NCI-H2227 (cell line): Measurements from ENCODE around the gene RMI2.
A peak's percentile ranks its signal among the peaks of the same experiment; 100 is the strongest.
"Not testable (repeated sequence)": the region's sequence is repeated elsewhere in the genome, so short reads cannot be mapped to it uniquely, and the experiment has no call there.

Source experiments
- DNase-seq: peaks from one replicate; lab custom pipeline; 2025; ENCODE audit not compliant: unreplicated experiment; lab: John Stamatoyannopoulos, UW

RMI2 gene

DNA sequence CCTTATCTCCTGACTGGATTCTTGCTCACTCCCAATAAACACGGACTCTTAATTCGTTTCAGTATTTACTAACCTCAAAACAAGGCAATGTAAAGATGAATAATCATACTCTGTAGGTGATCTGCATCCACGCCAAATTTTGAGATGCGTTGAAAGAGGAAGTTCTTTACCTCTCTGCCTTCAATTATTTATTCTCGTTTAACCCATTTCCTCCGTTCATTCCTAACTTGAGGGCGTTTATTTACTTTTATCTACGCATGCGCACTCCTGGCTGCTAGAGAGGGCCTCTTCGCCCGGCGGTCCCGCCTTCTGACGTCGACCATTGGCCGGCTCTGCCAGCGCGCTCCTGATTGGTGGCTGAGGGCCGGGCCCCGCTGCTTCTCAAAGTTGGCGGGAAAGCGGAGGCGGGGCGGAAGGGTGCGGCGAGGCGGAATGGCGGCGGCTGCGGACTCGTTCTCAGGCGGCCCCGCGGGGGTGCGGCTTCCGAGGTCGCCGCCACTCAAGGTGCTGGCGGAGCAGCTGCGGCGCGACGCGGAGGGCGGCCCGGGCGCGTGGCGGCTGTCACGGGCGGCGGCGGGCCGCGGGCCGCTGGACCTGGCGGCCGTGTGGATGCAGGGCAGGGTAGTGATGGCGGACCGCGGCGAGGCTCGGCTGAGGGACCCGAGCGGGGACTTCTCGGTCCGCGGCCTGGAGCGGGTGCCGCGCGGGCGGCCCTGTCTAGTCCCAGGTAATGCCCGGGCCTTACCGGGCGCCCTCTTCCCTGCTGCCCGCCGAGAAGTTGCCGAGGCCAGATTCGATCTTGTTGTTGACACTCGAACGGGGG is at the start of gene RMI2:
TSS of gene RMI2 (plus strand) at position 420 of the 823 bp plus-strand sequence. CDS start at position 433, 13 bp downstream.
- peak; percentile 98 for DNase-seq

DNA sequence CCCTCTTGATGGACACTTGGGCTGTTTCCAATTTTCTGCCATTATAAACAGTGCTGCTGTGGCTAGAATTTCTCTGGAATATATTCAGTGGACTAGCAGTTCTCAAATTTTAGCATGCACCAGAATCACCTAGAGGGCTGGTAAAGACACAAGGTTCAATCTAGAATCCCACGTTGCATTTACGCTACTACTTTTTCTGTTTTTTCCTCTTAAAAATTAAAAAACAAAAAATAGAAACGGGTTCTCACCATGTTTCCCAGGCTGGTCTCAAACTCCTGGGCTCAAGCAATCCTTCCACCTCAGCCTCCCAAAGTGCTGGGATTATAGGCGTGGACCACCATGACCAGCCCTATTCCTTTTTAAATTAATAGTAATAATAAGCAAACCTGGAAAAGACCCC is 49.6 kb upstream of the RMI2 start:
- DNase-seq = no peak

DNA sequence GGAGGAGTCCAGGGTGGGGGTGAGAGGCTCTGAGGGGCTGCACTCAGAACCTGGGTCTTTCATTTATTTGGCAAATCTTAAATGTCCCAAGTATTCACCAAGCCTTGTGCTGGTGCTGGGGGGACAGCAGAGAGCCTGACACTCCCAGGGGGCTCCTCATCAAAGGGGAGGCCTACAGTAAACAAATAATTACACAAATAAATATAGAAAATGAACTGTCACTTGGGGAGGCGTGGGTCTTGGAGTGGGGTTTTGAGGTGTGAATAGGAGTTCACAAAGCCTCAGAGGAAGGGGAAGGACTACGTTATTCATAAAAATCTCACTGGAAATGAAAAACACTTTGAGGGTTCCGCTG is 48.9 kb upstream of the RMI2 start:
- no peak for DNase-seq

DNA sequence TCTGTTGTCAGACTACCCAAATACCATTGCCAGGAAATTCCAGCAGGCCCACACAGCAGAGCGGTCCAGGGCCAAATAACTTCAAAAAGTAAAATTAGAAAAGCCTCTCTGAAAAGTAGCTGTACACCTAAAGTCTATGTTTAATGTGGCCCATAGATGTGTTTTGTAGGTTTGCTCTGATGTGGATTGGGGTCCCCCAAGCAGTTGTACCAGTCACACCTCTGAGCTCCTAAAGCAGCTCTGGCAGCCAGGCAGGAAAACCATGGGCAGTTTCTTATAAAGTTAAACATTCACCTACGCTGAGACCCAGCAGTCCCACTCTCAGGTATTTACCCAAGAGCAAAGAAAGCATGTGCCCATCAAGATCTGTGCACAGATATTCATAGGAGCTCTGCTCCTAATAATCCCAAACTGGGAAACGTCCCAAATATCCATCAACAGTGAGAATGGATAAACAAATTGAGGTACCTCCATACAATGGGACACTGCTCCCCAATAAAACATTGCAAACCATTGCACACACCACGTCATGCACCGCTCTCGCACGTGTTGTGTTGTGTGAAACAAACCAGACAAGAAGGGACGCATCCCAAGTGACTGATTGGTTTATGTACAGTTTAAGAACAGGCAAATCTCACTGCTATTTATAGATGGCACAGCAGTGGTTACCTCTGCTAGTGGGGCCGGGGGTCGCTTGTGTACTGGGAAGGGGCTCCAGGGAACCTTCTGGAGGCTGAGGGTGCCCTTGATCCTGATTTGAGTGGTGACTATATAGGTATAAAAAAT is 48.4 kb upstream of the RMI2 start:
- no peak for DNase-seq

DNA sequence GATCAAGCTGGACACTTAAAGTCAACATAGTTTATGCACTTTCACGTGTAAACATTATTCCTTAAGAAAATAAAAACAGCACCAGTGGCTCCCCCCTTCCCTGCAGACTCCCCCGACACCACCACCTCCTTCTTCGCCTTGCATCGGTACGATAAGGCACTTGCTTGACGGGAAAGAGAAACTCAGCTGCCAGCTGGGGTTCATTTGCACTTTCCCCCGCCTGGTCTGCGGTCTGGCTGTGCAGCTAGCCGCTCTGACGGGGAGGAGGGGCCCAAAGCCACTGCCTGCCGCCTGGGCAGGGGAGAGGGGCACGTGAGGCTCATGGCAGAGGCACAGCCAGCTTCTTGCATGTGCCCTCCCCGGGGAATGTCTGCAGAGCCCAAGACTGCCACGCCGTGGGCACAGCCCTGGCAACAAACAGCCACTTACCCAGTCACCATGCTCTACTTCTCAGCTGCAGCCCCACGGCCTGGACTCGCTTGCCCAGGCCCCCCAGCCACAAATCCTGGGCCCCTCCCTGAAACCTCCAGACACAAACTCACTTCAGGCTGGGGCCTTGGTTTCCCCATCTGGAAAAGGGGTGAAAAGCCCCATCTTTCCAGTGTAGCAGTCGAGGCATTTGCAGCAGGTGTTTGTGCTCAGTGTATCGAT is 47.6 kb upstream of the RMI2 start:
- peak; percentile 63 for DNase-seq

DNA sequence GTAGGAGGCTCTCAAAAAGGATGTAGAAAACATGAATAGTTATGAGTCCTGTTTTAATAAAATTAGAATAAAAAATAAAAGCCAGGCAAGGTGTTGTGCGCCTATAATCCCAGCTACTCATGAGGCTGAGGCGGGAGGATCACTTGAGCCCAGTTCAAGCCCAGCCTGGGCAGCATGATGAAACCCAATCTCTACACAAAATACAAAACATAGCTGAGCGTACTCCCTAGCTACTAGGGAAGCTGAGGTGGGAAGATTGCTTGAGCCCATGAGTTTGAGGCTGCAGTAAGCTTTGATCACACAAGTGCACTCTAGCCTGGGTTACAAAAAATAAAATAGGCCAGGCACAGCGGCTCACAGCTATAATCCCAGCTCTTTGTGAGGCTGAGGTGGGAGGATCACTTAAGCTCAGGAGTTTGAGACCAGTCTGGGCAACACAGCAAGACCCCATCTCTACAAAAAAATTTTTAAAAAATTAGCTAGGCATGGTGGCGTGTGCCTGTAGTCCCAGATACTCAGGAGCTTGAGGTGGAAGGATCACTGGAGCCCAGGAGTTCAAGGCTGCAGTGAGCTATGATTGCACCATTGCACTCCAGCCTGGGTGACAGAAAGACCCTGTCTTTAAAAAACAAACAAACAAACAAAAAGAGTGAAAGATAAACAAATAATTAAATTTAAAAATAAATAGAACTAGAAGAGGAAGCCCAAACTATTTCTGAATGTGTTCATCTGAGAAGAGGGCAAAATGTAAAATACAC is 46.9 kb upstream of the RMI2 start:
- DNase-seq = no peak

DNA sequence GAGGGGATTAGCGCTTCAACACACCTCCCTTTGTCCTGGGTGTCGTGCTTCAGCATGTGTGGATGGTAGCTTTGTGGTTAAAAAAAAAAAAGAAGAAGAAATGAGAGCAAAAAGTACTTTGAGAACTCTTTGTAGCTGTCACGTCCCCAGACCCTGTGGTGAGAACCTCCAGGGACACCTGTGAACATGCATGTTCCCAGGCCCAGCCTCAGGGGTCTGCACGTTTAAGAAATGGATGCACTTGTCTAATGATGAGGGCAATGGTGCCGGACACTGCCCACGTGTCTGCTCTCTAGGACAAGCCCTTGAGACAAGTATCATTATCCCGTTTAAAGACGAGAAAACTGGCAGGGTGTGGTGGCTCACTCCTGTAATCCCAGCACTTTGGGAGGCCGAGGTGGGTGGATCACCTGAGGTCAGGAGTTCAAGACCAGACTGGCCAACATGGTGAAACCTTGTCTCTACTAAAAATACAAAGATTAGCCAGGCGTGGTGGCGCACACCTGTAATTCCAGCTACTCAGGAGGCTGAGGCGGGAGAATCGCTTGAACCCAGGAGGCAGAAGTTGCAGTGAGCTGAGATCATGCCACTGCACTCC is 46.2 kb upstream of the RMI2 start:
- DNase-seq = not testable (repeated sequence)

DNA sequence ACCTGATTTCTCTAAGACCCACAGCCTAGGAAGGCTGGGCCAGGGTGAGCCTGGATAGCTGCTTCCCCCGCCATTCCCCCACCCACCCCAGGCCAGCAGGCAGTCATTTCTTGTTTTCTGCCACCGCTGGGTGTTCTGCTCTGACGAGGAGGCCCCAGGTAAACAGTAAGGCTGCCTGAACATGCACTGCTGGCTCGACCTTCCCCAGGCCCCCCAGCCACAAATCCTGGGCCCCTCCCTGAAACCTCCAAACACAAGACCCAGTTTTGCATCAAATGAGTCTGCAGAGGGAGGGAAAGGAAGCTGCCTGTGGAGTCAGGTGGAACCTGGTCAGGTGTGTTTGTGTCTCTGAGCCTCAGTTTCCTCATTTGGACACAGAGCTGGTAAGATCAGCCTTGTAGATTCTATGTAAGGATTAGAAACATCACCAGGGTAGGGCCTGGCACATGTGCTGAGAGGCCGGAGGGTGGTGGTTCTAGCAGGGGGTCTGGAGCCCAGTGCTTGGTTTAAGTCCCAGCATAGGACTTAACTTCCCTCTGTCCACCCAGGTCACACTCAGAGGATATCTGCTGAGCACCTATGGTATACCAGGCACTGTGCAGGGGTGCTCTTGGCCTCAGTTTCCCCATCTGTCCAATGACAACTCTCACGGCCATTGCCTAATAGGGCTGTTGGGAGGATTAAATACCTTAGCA is 45.2 kb upstream of the RMI2 start:
- DNase-seq = no peak

DNA sequence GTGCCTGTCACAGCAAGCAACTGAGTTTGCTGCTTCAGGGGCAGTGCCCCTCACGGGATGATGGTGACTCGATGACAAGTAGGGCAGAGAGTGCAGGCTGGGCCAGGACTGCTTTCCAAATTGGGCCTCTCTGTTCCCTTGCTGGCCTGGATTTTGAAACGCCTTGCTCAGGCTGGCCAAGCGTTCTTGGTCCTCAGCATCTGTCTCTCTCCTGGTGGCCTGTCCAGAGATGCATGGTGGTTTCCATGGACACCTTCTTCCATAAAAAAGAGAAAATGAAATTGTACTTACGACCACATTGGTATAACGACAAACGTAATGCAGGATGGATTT is 44.7 kb upstream of the RMI2 start:
- no peak for DNase-seq

DNA sequence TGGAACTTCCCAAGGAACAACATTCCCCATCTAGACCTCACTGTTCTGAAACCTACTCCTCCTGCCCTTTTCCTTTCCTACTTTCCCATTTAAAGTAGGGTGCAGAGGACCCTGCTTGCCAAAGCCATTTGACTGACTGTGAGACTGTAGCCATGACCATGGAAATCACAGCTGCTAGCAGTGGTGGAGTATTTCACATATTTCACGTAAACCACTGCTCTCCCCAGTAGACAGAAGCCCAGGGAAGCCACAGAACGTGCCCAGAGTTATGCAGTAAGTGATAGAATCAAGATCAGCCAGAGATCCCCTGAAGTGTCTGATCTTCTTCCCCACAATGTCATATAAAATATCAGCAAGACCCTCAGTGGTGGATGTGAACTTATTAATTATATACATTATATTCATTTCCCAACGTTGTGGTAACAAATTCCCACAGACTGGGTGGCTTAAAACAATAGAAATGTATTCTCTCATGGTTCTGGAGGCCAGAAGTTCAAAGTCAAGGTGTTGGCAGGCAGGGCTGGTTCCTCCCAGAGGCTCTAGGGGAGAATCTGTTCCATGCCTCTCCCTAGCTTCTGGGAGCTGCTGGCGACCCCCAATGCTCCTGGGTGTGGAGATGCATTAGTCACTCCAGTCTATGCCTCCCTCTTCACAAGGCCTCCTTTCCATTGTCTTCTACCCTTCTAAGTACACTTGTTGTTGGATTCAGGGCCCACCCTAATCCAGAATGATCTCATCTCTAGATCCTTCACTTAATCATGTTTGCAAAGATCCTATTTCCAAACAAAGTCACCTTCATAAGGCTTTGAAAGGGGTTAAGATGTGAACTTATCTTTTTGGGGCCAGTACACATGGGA is 43.4 kb upstream of the RMI2 start:
- no peak for DNase-seq

DNA sequence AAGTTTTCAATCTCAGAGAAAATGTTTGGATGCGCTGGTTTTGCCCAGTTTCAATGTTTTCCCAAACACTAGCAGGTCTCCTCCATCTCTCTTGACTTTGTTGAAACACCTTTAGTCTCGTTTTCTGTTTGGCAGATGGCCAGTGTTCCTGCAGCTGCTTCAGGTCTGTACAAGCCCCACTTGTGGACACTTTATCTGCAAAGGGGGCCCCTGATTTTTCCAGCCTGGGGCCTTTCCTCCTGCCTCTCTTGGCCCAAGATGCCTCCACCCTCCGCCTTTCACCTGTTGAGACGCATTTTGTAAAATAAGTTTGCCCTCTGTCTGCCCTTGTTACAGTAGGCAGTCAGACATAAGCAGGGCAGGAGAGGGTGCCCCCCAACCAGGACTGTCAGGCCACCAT is 42.3 kb upstream of the RMI2 start:
- DNase-seq = no peak

DNA sequence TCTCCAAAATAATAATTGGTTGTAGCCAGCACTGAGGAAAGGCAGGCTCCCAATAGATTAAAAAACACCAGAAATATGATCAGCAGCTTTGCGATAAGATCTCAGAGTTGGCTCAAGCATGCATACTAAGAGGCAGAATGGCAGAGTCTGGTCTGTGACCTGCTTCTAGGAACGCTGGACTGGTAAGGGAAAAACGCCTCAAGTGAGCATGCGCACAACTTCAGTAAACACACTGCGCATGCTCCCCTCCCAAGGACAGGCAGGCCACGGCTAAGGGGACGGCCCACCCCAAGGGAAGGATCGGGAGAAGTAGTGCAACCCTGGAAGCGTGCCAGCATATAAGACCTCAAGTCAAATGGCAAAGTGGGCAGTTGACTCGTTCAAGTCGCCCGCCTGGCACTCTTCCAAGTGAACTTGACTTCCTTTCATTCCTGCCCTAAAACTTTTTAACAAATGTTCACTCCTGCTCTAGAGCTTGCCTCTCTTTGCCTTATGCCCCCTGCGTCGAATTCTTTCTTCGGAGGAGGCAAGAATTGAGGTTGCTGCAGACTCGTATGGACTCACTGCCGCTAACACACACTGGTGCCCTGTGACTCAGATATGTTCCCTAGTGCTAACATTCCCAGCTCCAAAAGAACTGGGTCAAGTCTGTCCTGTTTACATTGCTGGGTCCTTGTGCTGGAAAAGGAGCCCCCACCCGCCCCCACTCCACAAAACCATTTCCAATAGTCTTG is 41.7 kb upstream of the RMI2 start:
- DNase-seq = no peak

DNA sequence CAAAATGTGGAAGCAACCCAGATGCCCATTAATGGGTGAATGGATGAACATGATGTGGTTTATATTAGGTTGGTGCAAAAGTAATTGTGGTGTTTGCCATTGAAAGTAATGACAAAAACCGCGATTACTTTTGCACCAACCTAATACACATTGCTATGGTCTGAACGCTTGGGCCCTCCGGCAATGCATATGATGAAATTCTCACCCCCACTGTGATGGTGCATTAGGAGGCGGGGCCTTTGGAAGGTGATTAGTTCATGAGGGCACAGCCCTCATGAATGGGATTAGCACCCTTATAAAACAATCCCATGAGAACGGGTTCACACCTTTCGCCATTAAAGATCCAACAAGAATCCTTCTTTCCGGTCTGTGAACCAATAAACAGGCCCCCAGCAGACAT is 38.9 kb upstream of the RMI2 start:
- DNase-seq = no peak

DNA sequence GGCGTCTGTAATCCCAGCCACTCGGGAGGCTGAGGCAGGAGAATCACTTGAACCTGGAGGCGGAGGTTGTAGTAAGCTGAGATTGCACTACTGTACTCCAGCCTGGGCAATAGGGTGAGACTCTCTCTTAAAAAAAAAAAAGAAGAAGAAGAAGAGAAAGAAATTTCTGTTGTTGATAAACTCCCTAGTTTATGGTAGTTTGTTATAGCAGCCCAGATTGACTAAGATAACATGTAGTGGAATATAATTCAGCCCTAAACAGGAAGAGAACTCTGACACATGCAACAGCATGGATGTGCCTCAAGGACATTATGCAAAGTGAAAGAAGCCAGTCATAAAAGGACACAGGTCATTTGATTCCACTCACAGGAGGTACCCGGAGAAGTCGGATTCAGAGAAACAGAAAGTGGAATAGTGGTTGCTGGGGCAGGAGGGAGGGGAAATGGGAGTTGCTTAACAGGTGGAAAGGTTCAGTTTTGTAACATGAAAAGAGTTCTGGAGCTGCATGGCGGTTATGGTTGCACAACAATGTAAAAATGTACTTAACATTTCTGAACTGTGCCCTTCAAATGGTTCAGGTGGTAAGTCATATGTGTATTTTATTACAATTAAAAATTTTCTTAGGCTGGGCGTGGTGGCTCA is 38.1 kb upstream of the RMI2 start:
- DNase-seq = no peak

DNA sequence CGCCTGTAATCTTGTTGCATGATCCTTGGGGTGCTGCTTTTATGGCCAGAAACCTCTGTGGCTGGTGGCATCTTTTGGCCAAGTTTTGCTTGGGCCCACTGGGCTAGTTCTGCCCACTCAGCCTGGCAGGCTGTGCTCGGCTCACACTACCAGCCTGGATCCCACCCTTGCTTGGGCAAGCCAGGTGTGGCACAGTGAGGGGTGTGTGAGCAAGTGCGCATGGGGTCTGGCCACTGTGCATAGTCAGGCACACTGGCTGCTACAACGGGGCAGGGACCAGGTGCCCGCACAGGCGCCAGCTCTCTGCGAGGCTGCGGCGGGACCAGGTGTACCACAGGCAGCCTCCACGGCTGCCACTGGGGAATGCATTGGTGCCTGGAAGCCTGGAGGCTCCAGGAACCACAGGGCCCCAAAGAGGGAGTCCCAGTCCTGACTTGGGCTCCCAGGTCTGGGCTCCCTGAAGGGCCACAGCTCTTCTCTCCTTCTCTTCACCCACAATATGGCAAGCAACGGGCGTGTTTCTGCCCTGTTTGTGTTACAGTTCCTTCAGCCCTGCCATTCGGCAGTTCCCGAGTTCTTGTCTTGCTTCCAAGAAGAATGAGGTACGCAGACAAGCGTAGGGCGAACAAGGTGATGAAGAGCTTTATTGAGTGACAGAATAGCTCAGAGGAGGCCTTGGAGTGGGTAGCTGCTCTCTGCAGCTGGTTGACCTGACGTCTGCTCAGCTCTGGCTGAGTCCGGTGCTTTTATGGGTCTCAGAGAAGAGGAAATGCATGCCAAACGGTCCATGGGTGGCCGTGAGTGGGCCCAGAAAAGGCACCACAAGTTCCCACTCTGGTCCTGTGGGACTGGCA is 37.4 kb upstream of the RMI2 start:
- DNase-seq = no peak

DNA sequence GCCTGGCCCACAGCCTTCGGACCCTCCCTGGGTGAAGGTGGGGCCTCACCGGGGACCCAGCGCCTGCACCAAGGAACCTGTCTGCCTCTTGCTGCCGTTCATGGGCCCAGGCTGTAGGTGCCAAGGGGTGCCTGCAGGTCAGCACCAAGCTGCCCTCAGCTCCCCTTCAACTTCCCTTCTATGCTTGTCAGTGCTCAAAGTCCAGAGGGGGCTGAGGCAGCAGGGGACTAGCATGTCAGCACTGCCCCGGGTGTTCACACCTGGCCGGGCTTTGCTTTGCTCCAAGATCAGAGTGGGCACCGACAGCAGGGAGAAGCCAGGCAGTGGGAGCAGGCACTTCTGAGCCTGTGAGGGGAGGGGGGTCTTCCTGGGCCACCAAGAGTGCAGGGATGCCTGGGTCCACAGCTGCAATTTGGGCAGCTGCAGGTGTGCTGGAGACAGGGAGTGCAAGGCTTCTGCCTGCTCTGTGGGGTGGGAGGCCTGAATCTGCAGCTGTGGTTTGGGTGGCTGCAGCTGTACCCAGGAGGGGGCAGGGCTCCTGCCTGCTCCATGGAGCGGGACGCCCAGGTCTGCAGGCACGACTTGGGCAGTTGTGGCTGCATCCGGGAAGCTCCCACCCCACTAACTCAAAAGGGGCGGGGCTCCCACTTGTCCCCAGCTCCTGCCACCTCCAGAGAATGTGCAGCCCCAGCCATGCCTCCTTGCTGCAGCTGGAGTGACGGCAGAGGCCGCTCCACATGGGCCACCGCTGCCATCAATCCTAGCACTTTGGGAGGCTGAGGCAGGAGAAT is 36.6 kb upstream of the RMI2 start:
- no peak for DNase-seq
